ENCODE measurements around the gene SLC12A4. TPM values are rescaled to one million over a fixed set of nuclear protein-coding genes. Genes with fewer than 3 reads are reported as not detected.
A peak's percentile ranks its signal among the peaks of the same experiment; 100 is the strongest.

The SLC12A4 gene
- total and polyA plus RNA-seq, 2 of the 13 experiments (the other 11 are each of a cell fraction or from before 2014, with no cell fraction given), result 65.1 to 84.3 TPM

DNA sequence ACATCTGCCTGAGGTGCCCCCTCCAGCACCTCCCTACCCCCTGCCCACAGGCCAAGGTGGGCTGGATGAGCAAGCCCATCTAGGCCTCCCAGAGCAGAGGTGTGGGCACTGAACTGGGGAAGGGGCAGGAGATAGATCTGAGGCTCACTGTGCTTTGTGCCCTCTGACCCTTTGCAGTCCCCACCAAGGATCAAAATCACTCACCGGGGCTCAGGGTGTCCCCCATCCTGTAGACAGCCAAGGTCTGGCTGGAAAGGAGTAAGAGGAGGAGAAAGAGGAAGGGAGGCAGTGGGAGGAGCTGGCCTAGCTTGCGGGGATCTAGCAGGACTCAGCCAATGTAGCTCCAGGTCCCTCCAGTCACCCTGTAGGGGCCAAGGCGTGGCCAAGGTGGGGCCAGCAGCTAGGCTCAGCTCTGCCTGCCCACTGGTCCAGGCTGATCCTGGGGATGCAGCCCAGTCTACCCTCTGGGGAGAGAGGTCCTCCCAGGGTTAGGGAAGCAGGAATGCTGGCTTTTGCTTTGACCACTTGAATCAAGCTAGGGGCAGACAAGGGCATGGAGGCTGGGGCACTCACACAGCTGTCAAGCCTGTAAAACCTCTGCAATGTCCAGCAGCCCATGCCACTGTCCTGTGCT, 1.8 kb downstream of the SLC12A4 start (continued):
- TF ChIP-seq MXD4 (CRISPR knock-in tag; IDR thresholded peaks at IDR 0.05), result 0 out of 2 replicates have a peak, but pooled peaks have one; percentile 37
- TF ChIP-seq STAT5B (CRISPR knock-in tag; IDR thresholded peaks at IDR 0.05), result 0 out of 2 replicates have a peak, but pooled peaks have one; percentile 4
- TF ChIP-seq ZGPAT (CRISPR knock-in tag; IDR thresholded peaks at IDR 0.05), result 0 out of 2 replicates have a peak, but pooled peaks have one; percentile 9
- TF ChIP-seq ZNF713 (CRISPR knock-in tag; IDR thresholded peaks at IDR 0.05), result 0 out of 2 replicates have a peak, but pooled peaks have one; percentile 57
- TF ChIP-seq ERF (CRISPR knock-in tag; IDR thresholded peaks at IDR 0.05), result peak; percentile 33; the same call in 1 of the 2 replicates
- 0 out of 2 replicates have a peak, but pooled peaks have one; percentile 42 for TF ChIP-seq ZNF331 (CRISPR knock-in tag; IDR thresholded peaks at IDR 0.05)
- no peak; the same call in 1 of the 2 replicates for TF ChIP-seq ZKSCAN8 (CRISPR knock-in tag; IDR thresholded peaks at IDR 0.05; ENCODE audit: borderline replicate concordance)
- peak; percentile 80; the same call in 1 of the 2 replicates for TF ChIP-seq ZNF512B (CRISPR knock-in tag; IDR thresholded peaks at IDR 0.05; ENCODE audit: borderline replicate concordance)
- TF ChIP-seq TBX2 (CRISPR knock-in tag; IDR thresholded peaks at IDR 0.05; ENCODE audit: borderline replicate concordance), result peak; percentile 40; the same call in 1 of the 2 replicates
- TF ChIP-seq, protein P1, sequence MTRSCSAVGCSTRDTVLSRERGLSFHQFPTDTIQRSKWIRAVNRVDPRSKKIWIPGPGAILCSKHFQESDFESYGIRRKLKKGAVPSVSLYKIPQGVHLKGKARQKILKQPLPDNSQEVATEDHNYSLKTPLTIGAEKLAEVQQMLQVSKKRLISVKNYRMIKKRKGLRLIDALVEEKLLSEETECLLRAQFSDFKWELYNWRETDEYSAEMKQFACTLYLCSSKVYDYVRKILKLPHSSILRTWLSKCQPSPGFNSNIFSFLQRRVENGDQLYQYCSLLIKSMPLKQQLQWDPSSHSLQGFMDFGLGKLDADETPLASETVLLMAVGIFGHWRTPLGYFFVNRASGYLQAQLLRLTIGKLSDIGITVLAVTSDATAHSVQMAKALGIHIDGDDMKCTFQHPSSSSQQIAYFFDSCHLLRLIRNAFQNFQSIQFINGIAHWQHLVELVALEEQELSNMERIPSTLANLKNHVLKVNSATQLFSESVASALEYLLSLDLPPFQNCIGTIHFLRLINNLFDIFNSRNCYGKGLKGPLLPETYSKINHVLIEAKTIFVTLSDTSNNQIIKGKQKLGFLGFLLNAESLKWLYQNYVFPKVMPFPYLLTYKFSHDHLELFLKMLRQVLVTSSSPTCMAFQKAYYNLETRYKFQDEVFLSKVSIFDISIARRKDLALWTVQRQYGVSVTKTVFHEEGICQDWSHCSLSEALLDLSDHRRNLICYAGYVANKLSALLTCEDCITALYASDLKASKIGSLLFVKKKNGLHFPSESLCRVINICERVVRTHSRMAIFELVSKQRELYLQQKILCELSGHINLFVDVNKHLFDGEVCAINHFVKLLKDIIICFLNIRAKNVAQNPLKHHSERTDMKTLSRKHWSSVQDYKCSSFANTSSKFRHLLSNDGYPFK (CRISPR knock-in tag; IDR thresholded peaks at IDR 0.05; ENCODE audit: borderline replicate concordance), result peak; percentile 35; the same call in 1 of the 2 replicates
- no peak for TF ChIP-seq ZNF530 (CRISPR knock-in tag; IDR thresholded peaks at IDR 0.05; ENCODE audit: low read depth)
- TF ChIP-seq HMG20A (CRISPR knock-in tag; IDR thresholded peaks at IDR 0.05; ENCODE audit: borderline replicate concordance), result no peak
- TF ChIP-seq REPIN1 (CRISPR knock-in tag; IDR thresholded peaks at IDR 0.05; ENCODE audit: borderline replicate concordance, low read depth), result peak; percentile 60; the same call in 1 of the 2 replicates
- TF ChIP-seq RBAK (CRISPR knock-in tag; IDR thresholded peaks at IDR 0.05), result no peak
- TF ChIP-seq KDM3A (CRISPR knock-in tag; IDR thresholded peaks at IDR 0.05; ENCODE audit: low read depth), result no peak
- TF ChIP-seq, protein P2, sequence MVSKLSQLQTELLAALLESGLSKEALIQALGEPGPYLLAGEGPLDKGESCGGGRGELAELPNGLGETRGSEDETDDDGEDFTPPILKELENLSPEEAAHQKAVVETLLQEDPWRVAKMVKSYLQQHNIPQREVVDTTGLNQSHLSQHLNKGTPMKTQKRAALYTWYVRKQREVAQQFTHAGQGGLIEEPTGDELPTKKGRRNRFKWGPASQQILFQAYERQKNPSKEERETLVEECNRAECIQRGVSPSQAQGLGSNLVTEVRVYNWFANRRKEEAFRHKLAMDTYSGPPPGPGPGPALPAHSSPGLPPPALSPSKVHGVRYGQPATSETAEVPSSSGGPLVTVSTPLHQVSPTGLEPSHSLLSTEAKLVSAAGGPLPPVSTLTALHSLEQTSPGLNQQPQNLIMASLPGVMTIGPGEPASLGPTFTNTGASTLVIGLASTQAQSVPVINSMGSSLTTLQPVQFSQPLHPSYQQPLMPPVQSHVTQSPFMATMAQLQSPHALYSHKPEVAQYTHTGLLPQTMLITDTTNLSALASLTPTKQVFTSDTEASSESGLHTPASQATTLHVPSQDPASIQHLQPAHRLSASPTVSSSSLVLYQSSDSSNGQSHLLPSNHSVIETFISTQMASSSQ (IDR thresholded peaks at IDR 0.05; ENCODE audit: low read depth), result no peak
- TF ChIP-seq, protein P2 (CRISPR knock-in tag; IDR thresholded peaks at IDR 0.05; ENCODE audit: borderline replicate concordance), result peak; percentile 42; the same call in 1 of the 2 replicates
- 0 out of 2 replicates have a peak, but pooled peaks have one; percentile 33 for TF ChIP-seq CCDC6 (CRISPR knock-in tag; IDR thresholded peaks at IDR 0.05)
